HL-60 (cell line): Measurements from ENCODE around the gene RPL22L1.
"Not testable (repeated sequence)": the region's sequence is repeated elsewhere in the genome, so short reads cannot be mapped to it uniquely, and the experiment has no call there.

ENCODE experiments used
- DNase-seq, 2 experiments: peaks; one replicate each; pipeline ENCODE4 v3.0.0-alpha.2; 2010 to 2020; ENCODE audit warnings: low read depth in 1 of 2, low spot score in 1 of 2
- H3K27ac ChIP-seq: fragments of 250-450 bp; sonication (Bioruptor Pico); replicated peaks from 2 replicates; pipeline ENCODE4 v1.5.1; 2020; ENCODE audit warnings: mild to moderate bottlenecking, moderate library complexity
- H3K27me3 ChIP-seq: fragments of 250-450 bp; sonication (Bioruptor Pico); 2 replicates; pipeline ENCODE4 v1.5.1; 2021; ENCODE audit warnings: mild to moderate bottlenecking, moderate library complexity; ENCODE audit not compliant: insufficient read depth, poor library complexity, severe bottlenecking
- H3K4me3 ChIP-seq: replicated peaks from 2 replicates; pipeline ENCODE4 v1.5.1; 2011; ENCODE audit warnings: mild to moderate bottlenecking, control low read depth, low read length; ENCODE audit not compliant: insufficient read depth
- GABPA ChIP-seq: IDR thresholded peaks from 2 replicates; pipeline ENCODE4 v1.6.1; 2012; ENCODE audit warnings: low read depth
- POLR2AphosphoS5 ChIP-seq: IDR thresholded peaks from 2 replicates; pipeline ENCODE4 v1.6.1; 2012; ENCODE audit warnings: low read depth
- REST ChIP-seq: IDR thresholded peaks from 2 replicates; pipeline ENCODE4 v1.6.1; 2012; ENCODE audit warnings: low read depth; ENCODE audit not compliant: insufficient replicate concordance
- SPI1 ChIP-seq: IDR thresholded peaks from 2 replicates; pipeline ENCODE4 v1.6.1; 2012; ENCODE audit warnings: low read depth, mild to moderate bottlenecking, borderline replicate concordance
- TF ChIP-seq, protein P1 (sequence below): IDR thresholded peaks from one replicate; pipeline ENCODE4 v1.5.1; 2011; ENCODE audit warnings: low read length, control low read depth, inconsistent platforms; ENCODE audit not compliant: insufficient read depth

Gene RPL22L1

GRCh38 chr3:170889630-170890029 lies 19.6 kb upstream of the RPL22L1 start:
- Histone ChIP-seq H3K27me3 (no peaks in the 10 kb centered on the region), H3K27ac (no peak overlapping the region), H3K4me3 (no peak overlapping the region)
- TF ChIP-seq, protein P1, sequence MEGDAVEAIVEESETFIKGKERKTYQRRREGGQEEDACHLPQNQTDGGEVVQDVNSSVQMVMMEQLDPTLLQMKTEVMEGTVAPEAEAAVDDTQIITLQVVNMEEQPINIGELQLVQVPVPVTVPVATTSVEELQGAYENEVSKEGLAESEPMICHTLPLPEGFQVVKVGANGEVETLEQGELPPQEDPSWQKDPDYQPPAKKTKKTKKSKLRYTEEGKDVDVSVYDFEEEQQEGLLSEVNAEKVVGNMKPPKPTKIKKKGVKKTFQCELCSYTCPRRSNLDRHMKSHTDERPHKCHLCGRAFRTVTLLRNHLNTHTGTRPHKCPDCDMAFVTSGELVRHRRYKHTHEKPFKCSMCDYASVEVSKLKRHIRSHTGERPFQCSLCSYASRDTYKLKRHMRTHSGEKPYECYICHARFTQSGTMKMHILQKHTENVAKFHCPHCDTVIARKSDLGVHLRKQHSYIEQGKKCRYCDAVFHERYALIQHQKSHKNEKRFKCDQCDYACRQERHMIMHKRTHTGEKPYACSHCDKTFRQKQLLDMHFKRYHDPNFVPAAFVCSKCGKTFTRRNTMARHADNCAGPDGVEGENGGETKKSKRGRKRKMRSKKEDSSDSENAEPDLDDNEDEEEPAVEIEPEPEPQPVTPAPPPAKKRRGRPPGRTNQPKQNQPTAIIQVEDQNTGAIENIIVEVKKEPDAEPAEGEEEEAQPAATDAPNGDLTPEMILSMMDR = no peak
- TF ChIP-seq GABPA = no peak
- TF ChIP-seq REST = no peak
- TF ChIP-seq POLR2AphosphoS5 = no peak
- no peak for TF ChIP-seq SPI1
- no peak for DNase-seq

DNA sequence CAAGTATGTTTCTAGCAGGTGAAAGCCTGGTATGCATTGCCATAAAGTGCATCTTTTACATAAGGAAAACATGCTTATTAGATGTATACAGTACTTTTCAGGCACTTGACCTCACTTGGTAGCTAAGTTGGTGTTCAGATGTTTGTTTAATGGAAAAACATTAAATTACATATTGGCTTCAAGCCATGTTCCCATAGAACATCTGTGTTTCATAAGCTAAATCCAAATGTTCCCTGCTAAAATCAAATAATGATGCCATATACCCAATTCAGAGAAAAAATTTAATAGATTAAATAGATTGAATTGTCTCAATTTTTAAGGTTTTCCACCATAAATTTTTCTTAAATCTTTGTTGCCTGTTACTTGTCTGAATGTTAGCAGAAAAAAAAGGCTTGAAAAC lies 19.1 kb upstream of the RPL22L1 start:
- Histone ChIP-seq H3K4me3 (no peak overlapping the region), H3K27me3 (no peaks in the 10 kb centered on the region), H3K27ac (no peak overlapping the region)
- no peak for DNase-seq
- TF ChIP-seq POLR2AphosphoS5 = no peak
- TF ChIP-seq GABPA = no peak
- TF ChIP-seq, protein P1 = no peak
- TF ChIP-seq REST = no peak
- TF ChIP-seq SPI1 = no peak

GRCh38 chr3:170884109-170884930 lies 14.3 kb upstream of the RPL22L1 start:
- not testable (repeated sequence) for H3K27ac ChIP-seq, DNase-seq, H3K27me3 ChIP-seq, H3K4me3 ChIP-seq

- not testable (repeated sequence) for DNase-seq, H3K27me3 ChIP-seq
These were observed 8.7 kb upstream of the RPL22L1 start for GRCh38 chr3:170878688-170879087.

GRCh38 chr3:170877311-170877710 lies 7.3 kb upstream of the RPL22L1 start:
- H3K27me3 ChIP-seq, DNase-seq, H3K27ac ChIP-seq, H3K4me3 ChIP-seq: not testable (repeated sequence)

More at GRCh38 chr3:170878688-170879087, 8.7 kb upstream of the RPL22L1 start:
- H3K4me3 ChIP-seq, H3K27ac ChIP-seq: not testable (repeated sequence)
